ENCODE results near the gene RAB8B. TPM values are rescaled to one million over a fixed set of nuclear protein-coding genes. Genes with fewer than 3 reads are reported as not detected.

RAB8B gene
- polyA plus RNA-seq, 3 donors: 22.0 to 77.3 (median 58.9) TPM

DNA sequence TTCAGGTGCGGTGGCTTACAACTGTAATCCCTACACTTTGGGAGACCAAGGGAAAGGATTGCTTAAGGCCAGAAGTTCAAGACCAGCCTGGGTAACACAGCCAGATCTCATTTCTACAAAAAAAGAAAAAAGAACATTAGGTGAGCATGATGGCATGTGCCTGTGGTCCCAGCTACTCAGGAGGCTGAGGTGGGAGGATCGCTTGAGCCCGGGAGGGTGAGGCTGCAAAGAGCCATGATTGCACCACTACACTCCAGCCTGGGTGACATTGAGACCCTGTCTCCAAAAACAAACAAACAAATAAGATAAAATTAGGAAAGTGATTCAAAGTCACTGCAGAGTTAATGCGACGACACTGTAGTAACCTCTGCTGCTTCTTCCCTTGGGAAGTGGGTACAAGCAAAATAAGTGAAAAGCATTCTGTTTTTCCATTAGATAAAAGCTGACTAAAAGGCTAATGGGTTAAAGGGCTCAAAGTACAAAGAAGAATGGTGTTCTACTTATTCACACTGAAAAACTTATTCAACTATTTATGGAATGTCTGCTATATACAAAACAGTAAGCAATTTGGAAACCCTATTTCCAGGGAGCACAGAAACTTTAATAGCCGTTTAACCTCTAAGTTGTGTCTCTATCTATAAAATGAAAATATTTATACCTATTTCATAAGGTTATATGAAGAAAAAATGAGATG lies 24.1 kb upstream of the RAB8B start:
- Histone ChIP-seq H3K27ac (ENCODE audit: low read depth in 1 of 2, low read length in 2 of 2) (no peak overlapping the region), H3K4me2 (replicated peaks; ENCODE audit: extremely low read depth, low read length, poor library complexity, severe bottlenecking) (no peak overlapping the region), H4K20me1 (ENCODE audit: insufficient read depth, low read length) (no peaks in the 10 kb centered on the region), H3K9me3 (replicated peaks in 1 of 2; ENCODE audit: control insufficient read depth in 1 of 2, insufficient read depth in 1 of 2, low read length in 2 of 2) (no peaks in the 10 kb centered on the region), H3K9ac (ENCODE audit: insufficient read depth, low read length, poor library complexity, severe bottlenecking) (no peak overlapping the region), H3K36me3 (replicated peaks in 1 of 2; ENCODE audit: control insufficient read depth in 1 of 2, insufficient read depth in 2 of 2, low read length in 2 of 2) (no peaks in the 10 kb centered on the region), H3K27me3 (ENCODE audit: control insufficient read depth in 2 of 2, insufficient read depth in 2 of 2, low read length in 2 of 2) (no peaks in the 10 kb centered on the region), H2AFZ (ENCODE audit: insufficient read depth, low read depth, low read length, poor library complexity, severe bottlenecking) (no peak overlapping the region), H3K79me2 (ENCODE audit: insufficient read depth, low read length) (no peaks in the 10 kb centered on the region), H3K4me3 (replicated peaks in 1 of 3; ENCODE audit: low read depth in 2 of 3, low read length in 3 of 3) (no peak overlapping the region), H3K4me1 (ENCODE audit: control insufficient read depth in 1 of 2, insufficient read depth in 2 of 2, low read length in 2 of 2) (no peaks in the 10 kb centered on the region)
- no peak for DNase-seq
- no CpG with 5 or more reads among the region's 6 CpGs for WGBS (ENCODE audit: insufficient coverage)
- intact Hi-C loops (cut with micrococcal nuclease): no loop called here
- TF ChIP-seq, protein P1, sequence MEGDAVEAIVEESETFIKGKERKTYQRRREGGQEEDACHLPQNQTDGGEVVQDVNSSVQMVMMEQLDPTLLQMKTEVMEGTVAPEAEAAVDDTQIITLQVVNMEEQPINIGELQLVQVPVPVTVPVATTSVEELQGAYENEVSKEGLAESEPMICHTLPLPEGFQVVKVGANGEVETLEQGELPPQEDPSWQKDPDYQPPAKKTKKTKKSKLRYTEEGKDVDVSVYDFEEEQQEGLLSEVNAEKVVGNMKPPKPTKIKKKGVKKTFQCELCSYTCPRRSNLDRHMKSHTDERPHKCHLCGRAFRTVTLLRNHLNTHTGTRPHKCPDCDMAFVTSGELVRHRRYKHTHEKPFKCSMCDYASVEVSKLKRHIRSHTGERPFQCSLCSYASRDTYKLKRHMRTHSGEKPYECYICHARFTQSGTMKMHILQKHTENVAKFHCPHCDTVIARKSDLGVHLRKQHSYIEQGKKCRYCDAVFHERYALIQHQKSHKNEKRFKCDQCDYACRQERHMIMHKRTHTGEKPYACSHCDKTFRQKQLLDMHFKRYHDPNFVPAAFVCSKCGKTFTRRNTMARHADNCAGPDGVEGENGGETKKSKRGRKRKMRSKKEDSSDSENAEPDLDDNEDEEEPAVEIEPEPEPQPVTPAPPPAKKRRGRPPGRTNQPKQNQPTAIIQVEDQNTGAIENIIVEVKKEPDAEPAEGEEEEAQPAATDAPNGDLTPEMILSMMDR (IDR thresholded peaks at IDR 0.05): no peak
- no peak overlapping the region for H3K27ac Mint-ChIP-seq
- peaks cover 6% of the 10 kb centered on the region for H3K4me1 Mint-ChIP-seq
- H3K9me3 Mint-ChIP-seq: no peaks in the 10 kb centered on the region
- H3K27me3 Mint-ChIP-seq (ENCODE audit: low read depth in 3 of 3): no peaks in the 10 kb centered on the region
- H3K4me3 Mint-ChIP-seq: no peak overlapping the region
- H3K36me3 Mint-ChIP-seq: no peaks in the 10 kb centered on the region

DNA sequence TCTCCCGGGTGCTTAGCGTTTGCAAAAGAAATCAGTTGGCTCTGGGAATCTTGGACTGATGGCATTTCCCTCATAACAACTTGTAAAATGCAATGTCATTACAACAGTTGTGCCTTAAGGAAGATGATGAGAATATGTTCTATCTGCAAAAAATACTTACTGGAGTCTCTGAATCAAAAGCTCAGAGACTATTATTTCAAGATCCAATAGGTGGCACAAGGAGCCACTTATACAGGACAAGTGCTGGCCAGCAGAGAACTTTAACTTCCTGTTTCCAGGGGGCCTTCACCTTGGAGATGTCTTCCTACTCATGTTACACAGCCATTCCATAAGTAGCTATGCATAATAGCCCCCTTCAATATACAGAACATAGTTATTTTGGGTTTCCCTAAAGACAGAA lies 23.2 kb upstream of the RAB8B start:
- TF ChIP-seq, protein P1 (IDR thresholded peaks at IDR 0.05): peak; percentile 56
- intact Hi-C loops (cut with micrococcal nuclease): no loop called here
- Histone ChIP-seq H2AFZ (ENCODE audit: insufficient read depth, low read depth, low read length, poor library complexity, severe bottlenecking) (no peak overlapping the region), H3K4me2 (replicated peaks; ENCODE audit: extremely low read depth, low read length, poor library complexity, severe bottlenecking) (no peak overlapping the region), H3K9me3 (replicated peaks in 1 of 2; ENCODE audit: control insufficient read depth in 1 of 2, insufficient read depth in 1 of 2, low read length in 2 of 2) (no peaks in the 10 kb centered on the region), H3K27me3 (ENCODE audit: control insufficient read depth in 2 of 2, insufficient read depth in 2 of 2, low read length in 2 of 2) (no peaks in the 10 kb centered on the region), H3K36me3 (replicated peaks in 1 of 2; ENCODE audit: control insufficient read depth in 1 of 2, insufficient read depth in 2 of 2, low read length in 2 of 2) (no peaks in the 10 kb centered on the region), H3K4me3 (replicated peaks in 1 of 3; ENCODE audit: low read depth in 2 of 3, low read length in 3 of 3) (no peak overlapping the region), H3K4me1 (ENCODE audit: control insufficient read depth in 1 of 2, insufficient read depth in 2 of 2, low read length in 2 of 2) (no peaks in the 10 kb centered on the region), H3K79me2 (ENCODE audit: insufficient read depth, low read length) (no peaks in the 10 kb centered on the region), H3K27ac (ENCODE audit: low read depth in 1 of 2, low read length in 2 of 2) (no peak overlapping the region), H3K9ac (ENCODE audit: insufficient read depth, low read length, poor library complexity, severe bottlenecking) (no peak overlapping the region), H4K20me1 (ENCODE audit: insufficient read depth, low read length) (no peaks in the 10 kb centered on the region)
- no peak overlapping the region for H3K27ac Mint-ChIP-seq
- WGBS (ENCODE audit: insufficient coverage): no CpG with 5 or more reads among the region's 2 CpGs
- H3K9me3 Mint-ChIP-seq: no peaks in the 10 kb centered on the region
- no peaks in the 10 kb centered on the region for H3K36me3 Mint-ChIP-seq
- peak; percentile 39 to 70 (median 67) for DNase-seq
- H3K4me3 Mint-ChIP-seq: no peak overlapping the region
- peaks cover 6% of the 10 kb centered on the region for H3K4me1 Mint-ChIP-seq
- H3K27me3 Mint-ChIP-seq (ENCODE audit: low read depth in 3 of 3): no peaks in the 10 kb centered on the region
